Placental epithelial cell (primary cell): ENCODE data around the gene PIK3C2G. TPM values are rescaled to one million over a fixed set of nuclear protein-coding genes. Genes with fewer than 3 reads are reported as not detected.

ENCODE experiments used
- total RNA-seq: library from RNA; depleted of rRNA; stranded (reverse); fragments of >200 nt; gene quantifications from 2 replicates; pipeline ENCODE4 v1.2.3, GENCODE V29; 2012

The PIK3C2G gene, protein sequence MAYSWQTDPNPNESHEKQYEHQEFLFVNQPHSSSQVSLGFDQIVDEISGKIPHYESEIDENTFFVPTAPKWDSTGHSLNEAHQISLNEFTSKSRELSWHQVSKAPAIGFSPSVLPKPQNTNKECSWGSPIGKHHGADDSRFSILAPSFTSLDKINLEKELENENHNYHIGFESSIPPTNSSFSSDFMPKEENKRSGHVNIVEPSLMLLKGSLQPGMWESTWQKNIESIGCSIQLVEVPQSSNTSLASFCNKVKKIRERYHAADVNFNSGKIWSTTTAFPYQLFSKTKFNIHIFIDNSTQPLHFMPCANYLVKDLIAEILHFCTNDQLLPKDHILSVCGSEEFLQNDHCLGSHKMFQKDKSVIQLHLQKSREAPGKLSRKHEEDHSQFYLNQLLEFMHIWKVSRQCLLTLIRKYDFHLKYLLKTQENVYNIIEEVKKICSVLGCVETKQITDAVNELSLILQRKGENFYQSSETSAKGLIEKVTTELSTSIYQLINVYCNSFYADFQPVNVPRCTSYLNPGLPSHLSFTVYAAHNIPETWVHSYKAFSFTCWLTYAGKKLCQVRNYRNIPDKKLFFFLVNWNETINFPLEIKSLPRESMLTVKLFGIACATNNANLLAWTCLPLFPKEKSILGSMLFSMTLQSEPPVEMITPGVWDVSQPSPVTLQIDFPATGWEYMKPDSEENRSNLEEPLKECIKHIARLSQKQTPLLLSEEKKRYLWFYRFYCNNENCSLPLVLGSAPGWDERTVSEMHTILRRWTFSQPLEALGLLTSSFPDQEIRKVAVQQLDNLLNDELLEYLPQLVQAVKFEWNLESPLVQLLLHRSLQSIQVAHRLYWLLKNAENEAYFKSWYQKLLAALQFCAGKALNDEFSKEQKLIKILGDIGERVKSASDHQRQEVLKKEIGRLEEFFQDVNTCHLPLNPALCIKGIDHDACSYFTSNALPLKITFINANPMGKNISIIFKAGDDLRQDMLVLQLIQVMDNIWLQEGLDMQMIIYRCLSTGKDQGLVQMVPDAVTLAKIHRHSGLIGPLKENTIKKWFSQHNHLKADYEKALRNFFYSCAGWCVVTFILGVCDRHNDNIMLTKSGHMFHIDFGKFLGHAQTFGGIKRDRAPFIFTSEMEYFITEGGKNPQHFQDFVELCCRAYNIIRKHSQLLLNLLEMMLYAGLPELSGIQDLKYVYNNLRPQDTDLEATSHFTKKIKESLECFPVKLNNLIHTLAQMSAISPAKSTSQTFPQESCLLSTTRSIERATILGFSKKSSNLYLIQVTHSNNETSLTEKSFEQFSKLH (N-terminal part only)
- total RNA-seq, result 7.1 and 10.0 TPM in 2 replicates

DNA sequence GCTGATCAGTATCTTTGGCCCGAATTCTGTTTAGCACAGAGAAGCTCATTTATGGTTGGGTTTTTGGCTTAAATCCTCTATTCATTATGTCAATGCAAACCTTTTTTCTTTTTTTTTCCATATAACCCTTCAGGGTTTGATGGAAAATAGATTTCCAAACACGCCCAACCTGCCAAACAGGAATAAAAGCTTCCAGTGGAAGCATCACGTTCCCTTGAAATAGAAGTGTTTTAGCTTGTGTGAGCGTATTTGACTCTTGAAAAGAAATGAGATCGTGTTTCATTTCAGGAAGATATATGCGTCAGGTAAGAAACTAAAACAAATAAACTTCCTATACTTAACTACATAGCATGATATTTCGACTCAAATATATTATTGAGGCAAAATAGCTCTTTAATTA, at the start of gene PIK3C2G:
Gene PIK3C2G (plus strand): TSS at position 246 of the 400 bp plus-strand sequence. CDS start 20,564 bp downstream, outside the sequence.

Other genes with a start within 250 kb of the PIK3C2G start
- gene RERGL, start 171.3 kb upstream of the PIK3C2G start, total RNA-seq, result not detected in 2 replicates